Lung microvascular endothelial cell (primary cell): ENCODE measurements around the gene UCK1. TPM values are rescaled to one million over a fixed set of nuclear protein-coding genes. Genes with fewer than 3 reads are reported as not detected.
A peak's percentile ranks its signal among the peaks of the same experiment; 100 is the strongest.

Experiments
- DNase-seq, 2 donors: peaks; one replicate each; pipeline versions ENCODE4 v3.0.0 to v3.0.0-alpha.2; 2010; ENCODE audit warnings: low read depth in 2 of 2
- total RNA-seq: library from RNA; depleted of rRNA; stranded (reverse); fragments of >200 nt; gene quantifications from 2 replicates; pipeline ENCODE4 v1.2.1, GENCODE V29; 2014

UCK1 gene
- total RNA-seq, result 12.4 and 14.9 TPM in 2 replicates

DNA sequence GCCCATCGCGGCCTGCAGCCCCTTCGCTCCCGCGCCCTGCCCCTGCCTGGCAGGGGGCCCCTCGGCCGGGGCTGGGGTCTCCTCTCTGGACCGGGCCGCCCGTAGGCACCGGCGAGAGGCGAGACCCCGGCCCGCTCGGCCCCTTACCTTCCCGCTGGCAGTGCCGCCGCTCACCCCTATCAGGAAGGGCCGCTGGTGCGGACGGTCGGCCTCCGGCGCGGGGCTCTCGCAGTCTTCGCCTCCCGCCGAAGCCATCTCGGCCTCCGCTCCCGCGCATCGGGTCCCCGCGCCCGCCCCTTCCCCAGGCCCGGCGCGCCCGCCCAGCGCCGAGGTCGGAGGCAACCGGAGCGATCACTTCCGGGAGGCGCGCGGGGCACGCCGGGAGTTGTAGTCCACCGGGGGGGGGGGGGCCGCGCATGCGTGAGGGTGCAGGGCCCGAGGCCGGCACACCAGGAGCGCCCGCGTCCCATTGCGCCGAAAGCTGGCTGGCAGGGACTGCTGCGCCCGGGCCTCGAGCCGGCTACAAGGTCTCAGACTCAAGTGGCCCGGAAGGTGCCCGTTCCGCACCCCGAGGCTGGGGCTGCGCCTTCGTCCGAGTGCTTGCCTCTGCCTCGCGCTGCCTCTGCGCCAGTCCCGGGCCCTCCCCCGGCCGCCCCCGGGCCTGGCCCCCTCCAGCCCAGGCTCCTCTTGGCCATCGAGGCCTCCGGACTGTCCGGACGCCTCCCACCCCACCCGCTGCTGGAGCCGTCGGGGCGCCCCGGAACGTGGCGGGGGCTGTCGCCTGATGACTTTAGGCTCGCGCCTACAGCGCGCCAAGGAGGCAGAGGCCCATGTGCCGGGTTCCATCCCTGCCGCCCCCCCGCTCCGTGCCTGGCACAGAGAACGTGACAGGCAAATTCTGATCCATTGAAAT is at the start of gene UCK1:
UCK1 (minus strand) TSS at position 344 of the 913 bp plus-strand sequence; CDS start at position 255, 89 bp downstream.
- DNase-seq, result peak; percentile 82 to 89

DNA sequence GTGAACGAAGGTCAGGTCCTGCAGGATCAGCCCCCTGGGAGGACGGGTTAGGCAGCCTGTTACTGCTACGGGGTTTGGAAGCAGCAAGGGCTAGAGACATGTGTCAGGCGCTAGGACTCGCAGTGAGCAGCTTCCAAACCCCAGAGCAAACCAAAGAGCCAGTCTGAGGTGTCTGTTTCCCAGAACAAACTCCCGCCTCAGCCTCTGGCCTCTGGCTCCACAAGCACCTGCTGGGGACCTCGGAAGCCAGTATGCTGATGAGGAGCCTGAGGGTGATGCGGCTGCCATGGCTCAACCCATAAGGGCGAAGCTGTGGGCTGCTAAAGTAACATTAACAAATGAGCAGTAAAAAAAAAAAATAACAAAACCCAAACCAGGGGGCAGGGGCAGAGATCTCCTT is 49.3 kb upstream of the UCK1 start:
- no peak for DNase-seq

DNA sequence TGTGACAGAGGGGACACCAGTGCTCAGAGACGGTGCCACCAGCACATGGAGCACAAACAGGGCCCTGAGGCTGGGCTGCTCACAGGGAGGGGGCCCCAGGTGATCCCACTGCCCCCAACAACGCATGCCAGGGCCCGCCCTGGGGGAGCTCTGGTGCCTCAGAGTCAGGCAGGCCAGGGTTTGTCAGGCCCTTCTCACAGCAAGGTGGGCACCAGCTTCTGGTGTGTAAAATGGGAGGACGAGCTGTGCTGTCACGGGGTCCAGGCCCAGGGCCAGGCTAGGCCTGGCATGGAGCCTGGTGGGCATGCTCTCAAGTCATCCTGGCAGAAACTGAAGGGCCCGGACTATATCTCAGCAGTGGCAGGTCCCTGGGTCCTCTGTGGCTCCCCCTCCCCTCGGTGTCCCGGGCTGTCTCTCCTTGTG is 48.7 kb upstream of the UCK1 start:
- DNase-seq, result no peak

DNA sequence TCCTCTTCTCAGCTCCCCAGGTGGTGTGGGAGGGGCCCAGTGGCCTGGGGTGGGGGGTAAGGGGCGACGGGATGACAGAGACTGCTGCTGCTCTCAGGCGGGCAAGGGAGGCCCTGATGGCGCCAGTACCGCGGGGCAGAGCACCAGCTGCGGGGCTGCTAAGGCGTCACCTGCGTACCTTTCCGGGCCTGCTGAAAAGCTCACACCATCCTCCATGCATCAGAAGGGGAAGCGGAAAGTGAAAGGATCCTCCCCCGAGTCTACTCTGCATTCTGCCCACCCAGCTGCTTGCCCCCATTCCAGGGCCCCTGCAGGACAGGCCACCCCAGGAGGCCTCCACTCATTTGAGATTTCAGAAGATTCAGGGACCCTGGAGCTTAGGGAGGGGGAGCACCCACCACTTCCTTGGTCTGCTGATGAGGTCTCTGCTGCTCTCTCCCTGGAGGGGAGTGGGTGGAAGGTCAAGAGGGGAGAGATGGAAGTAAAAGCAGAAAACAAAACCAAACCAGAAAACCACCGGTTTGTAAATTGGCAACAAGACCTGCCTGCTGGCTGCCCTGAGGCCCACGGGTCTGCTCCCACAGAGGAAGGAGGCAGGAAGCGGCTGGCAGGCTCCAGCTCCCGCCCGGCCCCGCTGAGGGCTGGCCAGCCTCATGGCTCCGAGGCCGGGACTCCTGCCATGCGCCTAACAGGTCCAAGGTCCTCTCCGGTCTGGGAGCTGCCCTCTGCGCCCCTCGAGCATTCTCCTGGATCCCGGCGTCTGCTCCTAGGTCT is 47.9 kb upstream of the UCK1 start:
- DNase-seq, result peak in 1 of 2 donors; percentile 66

DNA sequence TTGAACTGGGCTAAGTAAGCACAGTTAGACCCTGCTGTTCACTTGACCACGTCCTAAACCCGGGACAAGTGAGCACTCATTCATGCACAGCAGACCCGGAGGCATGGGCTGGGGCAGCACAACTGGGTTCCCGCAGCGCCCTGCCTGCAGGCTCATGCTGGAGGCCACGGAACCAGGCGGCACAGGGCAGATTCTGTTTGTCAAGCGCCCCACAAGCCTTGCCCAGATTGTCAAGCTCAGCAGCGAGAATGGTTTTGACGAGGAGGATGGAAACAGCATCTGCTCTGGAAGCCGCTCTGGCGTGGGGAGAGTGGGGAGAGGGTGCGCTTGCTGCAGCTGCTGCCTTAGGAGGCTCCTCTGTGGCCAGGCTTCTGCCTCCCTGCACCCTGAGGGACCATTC is 47.0 kb upstream of the UCK1 start:
- no peak for DNase-seq

DNA sequence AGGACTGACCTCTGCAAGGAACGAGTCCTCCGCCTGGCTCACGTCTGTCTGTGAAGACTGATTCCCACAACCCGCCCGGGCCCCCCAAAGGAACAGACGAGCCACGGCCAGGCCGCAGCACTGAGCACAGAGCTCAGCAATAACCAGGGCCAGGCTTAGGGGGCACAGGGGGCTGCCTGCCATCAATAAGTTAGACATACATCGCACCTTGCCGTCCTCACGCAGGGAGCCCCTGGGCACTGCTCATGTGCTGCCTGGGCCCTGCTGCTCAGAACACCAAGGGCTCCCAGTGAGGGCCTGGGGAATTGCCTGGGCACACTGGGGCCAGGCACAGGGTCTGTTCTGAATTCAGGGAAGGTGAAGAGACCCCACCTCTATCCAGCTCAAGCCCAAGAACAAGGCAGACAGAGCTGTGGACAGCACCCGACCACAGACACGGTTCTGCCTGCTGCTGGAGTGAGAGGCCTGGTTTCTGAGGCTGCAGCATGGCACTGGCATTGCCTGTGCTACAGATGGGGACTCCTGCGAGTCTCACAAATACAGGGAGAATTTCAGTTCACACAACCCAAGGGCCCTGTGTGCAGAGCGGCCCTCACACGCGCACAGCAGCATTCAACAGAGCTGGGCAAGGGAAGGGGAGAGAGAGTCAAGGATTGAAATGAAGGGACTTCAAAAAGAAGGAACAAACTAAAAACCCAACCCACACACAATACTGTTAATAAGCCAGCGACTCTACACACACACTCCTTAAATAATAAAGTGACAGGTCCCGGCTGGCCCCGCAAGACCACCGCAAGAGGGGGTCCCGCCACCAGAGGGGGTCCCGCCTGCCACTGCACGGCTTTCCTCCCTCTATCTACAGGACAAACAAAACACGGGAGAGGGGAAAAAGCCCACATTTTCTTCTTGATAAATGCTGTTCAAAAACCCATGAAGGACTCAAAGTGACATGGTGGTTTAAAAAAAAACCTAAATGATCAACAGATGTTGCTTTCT is 46.2 kb upstream of the UCK1 start:
- no peak for DNase-seq

DNA sequence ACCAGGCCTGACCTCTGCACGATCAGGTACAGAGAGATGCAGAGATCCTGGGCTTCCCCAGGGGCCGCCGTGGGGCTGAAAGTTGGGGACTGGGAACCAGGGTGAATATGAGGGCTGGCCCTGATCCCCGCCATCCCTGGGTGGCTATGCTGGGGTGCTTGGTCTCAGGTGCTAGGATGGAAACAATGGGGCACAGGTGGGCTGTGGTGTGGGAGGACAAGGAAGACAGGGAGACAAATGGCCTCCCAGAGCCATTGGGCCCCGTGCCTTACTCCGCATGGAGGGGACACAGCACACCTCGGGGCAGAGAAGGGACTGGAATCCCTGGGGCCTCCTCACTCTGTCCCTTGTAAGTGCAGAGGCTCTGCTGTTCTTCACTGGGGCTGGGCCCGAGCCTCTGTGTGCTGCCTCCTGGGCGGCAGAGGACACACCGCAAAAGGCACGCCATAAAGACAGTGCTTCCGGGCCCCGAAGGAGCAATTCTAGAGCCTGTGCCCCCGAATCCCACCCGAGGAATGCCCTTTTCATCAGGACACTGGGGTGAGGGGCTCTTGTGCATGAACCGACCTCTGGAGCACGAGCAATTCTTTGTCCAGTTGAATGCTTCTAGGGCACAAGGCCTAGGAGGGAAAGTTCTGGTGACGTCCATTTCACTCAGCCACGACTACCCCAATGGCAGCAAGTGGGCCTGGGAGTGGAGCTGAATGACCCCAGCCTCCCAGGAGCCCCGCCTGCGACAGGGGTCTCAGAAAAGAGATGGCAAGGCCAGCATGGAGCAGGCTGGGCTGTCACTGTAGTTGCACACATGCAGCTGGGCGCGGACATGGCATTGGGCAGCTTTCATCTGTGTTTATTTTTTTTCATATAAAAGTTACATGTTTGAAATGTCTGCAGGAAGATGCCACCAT is 45.1 kb upstream of the UCK1 start:
- DNase-seq, result no peak

DNA sequence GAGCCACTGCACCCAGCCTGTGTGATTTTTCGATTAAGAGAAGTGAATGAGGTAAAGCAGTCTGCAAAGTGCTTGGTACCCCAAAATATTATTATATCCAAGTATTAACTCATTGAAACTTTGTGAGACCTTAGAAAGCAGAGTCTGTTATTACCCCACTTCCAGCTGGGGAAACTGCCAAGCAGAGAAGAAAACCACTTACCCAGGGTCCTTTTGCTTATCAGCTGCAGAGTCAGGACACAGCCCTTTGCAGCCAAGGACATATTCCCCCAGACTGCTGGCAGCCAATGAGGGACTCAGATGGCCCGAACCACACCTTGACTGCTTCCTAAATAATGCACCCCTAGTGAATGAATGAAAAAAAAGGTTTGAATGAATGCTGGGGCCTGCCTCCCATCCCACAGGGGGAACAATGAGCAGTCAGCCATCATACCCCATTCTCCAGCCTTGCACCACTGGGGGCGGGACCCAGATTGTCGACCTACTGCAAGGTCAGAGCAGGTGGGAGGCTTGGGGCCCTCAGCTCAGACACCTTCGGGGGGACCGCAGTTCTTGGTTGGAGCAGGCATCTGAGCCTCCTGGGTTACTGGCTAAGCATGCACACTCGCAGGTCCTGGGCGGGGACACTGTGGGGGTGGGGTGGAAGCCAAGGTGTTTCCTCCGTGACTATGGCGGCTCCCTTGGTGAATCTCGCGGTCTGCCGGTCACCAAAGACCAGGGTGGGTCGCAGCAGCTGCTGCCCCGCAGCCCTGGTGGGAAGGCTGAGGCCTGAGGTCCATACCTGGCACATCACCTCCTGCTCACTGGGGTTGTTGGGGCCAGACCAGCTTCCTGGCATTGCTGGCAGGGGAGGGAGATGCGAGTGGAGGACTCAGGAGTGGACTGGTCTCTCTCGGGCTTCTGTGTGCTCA is 43.9 kb upstream of the UCK1 start:
- no peak for DNase-seq

DNA sequence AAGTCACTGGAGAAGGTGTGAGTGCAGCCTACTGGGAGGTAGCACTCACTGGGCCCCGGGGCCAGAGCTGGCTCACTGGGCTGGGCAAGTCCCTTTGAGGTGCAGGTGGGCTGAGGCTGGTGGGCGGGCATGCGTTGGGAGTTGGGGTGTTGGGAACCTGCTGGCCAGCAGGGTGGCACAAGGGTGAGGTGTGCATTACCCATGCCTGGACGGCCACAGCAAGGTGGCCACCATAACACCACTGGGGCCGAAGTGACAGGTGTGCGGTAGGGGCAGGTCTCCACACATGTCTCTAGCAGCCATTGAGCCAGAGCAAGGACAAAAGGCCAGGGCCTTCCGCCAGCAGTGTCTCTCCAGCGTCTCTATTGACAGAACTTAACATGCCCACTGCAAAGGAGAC is 36.8 kb upstream of the UCK1 start:
- DNase-seq, result no peak

DNA sequence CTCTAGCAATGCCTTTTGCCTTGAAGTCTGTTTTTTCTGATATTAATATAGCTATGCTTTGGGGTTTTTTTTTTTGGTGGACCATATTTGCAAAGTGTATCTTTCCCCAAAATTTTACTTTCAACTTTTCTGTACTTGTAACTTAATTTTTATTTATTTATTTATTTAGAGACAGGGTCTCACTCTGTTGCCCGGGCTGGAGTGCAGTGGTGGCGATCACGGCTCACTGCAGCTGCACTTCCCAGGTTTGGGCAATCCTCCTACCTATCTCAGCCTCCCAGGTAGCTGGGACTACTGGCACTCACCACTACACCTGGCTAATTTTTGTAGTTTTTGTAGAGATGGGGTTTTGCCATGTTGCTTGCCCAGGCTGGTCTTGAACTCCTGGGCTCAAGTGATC is 35.1 kb upstream of the UCK1 start:
- no peak for DNase-seq

DNA sequence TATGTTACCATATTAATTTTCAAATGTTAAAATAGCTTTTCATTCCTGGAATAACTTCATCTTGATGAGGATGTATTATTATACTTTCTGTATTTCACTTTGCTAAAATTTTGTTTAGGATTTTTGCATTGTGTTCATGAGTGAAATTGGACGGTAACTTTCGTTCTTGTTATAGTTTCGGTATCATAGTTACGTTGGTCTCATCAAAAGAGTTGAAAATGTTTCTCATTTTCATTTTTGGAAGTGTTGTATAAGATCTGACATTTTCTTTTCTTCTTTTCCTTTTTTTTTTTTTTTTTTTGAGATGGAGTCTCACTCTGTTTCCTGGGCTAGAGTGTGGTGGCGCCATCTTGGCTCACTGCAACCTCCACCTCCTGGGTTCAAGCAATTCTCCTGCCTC is 34.3 kb upstream of the UCK1 start:
- DNase-seq, result no peak

DNA sequence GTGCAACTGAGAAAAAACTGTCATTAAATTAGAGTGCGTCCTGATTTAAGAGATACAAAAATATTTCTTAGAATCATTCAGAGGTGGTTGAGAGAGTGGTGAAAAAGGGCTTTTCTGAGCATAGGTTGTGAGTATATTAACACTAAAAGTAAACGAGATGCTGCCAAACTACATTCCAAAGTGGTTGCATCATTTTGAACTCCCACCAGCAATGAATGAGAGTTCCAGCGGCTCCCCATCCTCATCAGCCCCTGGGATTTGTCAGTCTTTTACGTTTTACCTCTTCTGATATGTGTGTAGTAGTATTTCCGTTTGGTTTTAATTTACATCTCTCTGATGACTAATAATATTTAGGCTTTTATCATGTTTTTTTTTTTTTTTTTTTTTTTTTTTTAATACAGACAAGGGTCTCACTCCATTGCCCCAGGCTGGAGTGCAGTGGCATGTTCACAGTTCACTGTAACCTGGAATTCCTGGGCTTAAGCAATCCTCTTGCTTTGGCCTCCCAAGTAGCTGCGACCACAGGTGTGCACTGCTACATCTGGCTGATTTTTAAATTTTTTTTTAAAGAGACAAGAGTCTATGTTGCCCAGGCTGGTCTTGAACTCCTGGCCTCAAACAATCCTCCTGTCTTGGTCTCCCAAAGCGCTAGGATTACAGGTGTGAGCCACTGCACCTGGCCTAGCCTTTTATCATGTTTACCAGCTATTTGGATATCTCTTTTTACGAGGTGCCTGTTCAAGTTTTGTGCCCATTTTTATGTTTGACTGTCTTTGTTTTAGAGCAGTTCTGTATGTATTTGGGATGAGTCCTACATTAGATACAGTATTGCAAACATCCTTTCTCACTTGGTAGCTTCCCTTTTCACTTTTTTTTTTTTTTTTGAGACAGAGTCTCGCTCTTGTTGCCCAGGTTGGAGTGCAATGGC is 31.2 kb upstream of the UCK1 start:
- DNase-seq, result no peak

DNA sequence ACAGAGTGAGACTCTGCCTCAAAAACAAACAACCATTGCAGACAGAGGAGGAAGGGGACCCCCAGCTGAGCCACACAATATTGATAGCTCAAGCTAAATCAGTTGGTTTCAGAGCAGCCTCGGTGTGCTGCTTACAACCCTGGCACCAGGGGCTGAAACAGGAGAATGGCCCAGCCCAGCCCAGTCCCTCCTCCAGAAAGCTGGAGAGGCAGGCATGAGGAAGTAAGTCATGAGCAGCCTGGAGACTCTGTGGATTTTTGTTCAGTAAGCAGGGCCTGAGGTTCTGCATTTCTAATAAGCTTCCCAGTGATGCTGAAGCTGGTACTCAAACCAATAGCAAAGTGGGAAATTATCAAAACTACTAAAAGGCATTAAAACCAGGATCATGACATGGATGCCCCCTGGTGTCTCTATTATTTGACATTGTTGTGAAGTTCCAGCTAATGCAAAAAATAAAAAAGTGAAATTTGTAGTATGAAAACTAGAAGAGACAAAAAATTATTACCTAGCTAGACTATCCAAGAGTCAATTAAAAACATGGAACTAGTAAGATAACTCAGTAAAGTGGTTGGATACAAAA is 28.4 kb upstream of the UCK1 start:
- DNase-seq, result no peak

DNA sequence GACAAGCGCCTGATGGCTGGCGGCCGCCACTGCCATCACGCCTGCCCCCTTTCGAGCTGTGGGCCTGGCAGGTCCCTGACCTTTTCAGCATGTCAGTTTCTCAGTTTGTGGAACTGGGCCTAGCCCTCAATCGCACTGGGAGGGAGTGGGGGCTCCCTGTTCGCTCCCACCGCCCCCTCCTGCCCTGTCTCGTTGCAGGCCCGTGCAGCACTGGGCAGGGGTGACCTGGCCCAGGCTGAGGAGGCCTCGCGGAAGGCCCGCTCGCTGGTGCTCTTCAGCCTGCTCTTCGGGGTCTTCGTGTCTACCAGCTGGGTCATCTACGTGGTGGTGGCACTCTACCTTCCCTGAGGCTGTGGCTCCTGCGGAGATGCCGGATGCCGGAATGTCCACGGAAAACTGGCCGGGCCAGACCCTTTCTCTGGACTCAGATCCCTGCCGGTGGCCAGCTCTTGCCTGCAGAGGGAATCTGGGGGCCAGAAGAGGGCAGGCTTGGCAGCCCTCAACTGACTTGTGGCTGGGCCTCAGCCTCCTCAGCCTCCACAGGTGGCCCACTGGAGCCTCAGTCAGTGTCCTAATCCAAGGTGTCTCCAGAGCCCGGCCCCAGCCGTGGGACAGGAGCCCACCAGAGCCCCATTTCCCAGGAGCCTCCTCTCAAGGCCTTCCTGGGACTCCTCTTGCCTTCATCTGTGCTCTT is 26.9 kb upstream of the UCK1 start:
- DNase-seq, result no peak

DNA sequence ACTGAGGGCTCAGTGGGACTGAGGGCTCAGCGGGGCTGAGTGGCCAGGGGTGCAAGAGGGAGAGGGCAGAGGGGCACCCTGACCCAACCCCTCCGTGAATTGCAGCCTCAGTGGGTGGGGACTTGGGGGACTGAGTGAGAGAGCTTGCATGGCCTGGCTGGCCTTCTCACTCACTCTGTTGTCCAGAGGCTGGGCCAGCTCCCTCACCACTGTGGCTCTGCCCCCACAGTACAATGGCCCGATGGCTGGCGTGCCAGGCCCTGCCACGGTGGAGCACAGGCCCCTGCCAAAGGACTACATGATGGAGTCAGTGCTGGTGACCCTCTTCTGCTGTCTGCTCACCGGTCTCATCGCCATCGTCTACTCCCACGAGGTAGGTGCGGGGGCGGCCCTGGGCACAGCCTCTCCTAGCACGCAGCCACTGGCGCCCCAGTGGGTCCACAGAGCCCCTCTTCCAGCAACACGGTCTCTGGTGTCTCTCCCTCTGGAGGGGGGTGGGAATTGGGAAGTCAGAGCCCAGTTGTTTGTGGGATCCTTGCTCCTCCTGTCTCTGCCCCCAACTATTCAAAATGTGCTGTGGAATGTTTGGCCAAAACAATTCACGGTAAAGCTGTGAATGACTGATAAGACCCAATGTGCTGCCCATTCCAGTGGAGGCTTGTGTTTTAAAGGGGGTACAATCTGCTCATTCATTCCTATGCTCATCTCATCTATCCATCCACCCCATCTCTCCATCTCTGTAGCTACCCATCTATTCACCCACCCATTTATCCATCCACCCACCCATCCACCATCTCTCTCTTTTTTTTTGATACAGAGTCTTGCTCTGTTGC is 25.0 kb upstream of the UCK1 start:
- DNase-seq, result no peak

DNA sequence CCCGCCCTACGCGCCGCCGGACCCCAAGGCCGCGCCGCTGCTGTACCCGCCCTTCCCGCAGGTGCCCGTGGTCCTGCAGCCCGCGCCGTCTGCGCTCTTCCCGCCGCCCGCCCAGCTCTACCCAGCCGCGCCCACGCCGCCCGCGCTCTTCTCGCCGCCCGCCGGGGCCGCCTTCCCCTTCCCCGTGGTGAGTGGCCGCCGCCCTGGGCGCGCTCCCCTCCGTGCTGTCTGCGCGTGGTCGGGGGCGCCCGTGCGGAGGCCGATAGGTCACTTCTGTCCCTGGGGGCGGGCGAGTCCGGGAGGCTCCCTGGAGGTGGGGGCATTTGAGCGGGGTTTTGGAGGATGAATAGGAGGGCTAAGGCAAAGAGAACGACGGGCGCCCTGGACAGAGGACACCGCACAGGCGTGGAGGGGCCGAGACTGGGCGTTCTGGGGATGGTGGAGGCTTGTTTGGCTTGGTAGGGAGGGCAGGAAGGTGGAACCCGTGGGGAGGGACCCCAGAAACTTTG is 23.8 kb upstream of the UCK1 start:
- no peak for DNase-seq
